HFF-Myc (cell line): ENCODE measurements around the gene CAPN12.

Experiments used
- DNase-seq: peaks from one replicate; pipeline ENCODE4 v3.0.0-alpha.2; 2011; ENCODE audit warnings: low read depth; ENCODE audit errors: extremely low read depth
- H3K4me3 ChIP-seq: replicated peaks from 2 replicates; pipeline ENCODE4 v1.5.1; 2011; ENCODE audit warnings: low read depth, mild to moderate bottlenecking, control low read depth, low read length
- CTCF ChIP-seq: IDR thresholded peaks from 2 replicates; pipeline ENCODE4 v1.5.1; 2012; ENCODE audit warnings: mild to moderate bottlenecking, low read depth, low read length, control low read depth; ENCODE audit errors: missing control alignments

CAPN12 gene

GRCh38 chr19:38726284-38726673, 18.0 kb downstream of the CAPN12 start:
- H3K4me3 ChIP-seq, result no peak overlapping the region
- no peak for DNase-seq
- no peak for TF ChIP-seq CTCF

GRCh38 chr19:38725469-38726283, 18.6 kb downstream of the CAPN12 start:
- no peak for DNase-seq
- TF ChIP-seq CTCF, result no peak

GRCh38 chr19:38723990-38724854, 20.1 kb downstream of the CAPN12 start:
- no peak for DNase-seq
- no peak for TF ChIP-seq CTCF
- no peak overlapping the region for H3K4me3 ChIP-seq

More at GRCh38 chr19:38725469-38726283, 18.6 kb downstream of the CAPN12 start:
- no peak overlapping the region for H3K4me3 ChIP-seq

- no peak for TF ChIP-seq CTCF
- no peak for DNase-seq
- H3K4me3 ChIP-seq, result no peak overlapping the region
Observed at GRCh38 chr19:38723606-38723965, 20.7 kb downstream of the CAPN12 start.

GRCh38 chr19:38722947-38723605, 21.2 kb downstream of the CAPN12 start:
- H3K4me3 ChIP-seq, result no peak overlapping the region
- DNase-seq, result no peak
- no peak for TF ChIP-seq CTCF

GRCh38 chr19:38721979-38722773, 22.1 kb downstream of the CAPN12 start:
- no peak for DNase-seq
- H3K4me3 ChIP-seq, result no peak overlapping the region
- no peak for TF ChIP-seq CTCF
